Muscle layer of duodenum (tissue), 2 donors: Measurements from ENCODE around the gene RNH1.

ENCODE experiments used
- H3K27ac ChIP-seq: one replicate; pipeline ENCODE4 v1.7.0; 2013; ENCODE audit warnings: mild to moderate bottlenecking, low read length
- H3K27me3 ChIP-seq: one replicate; pipeline ENCODE4 v1.7.0; 2013; ENCODE audit warnings: low read depth, mild to moderate bottlenecking, control low read depth, low read length
- H3K36me3 ChIP-seq, 2 donors: one replicate each; pipeline ENCODE4 v1.7.0; 2013; ENCODE audit warnings: low read length in 2 of 2, control low read depth in 1 of 2, mild to moderate bottlenecking in 1 of 2; ENCODE audit not compliant: insufficient read depth in 2 of 2, control insufficient read depth in 1 of 2
- H3K4me1 ChIP-seq, 2 donors: one replicate each; pipeline ENCODE4 v1.7.0; 2013; ENCODE audit warnings: low read length in 2 of 2, mild to moderate bottlenecking in 2 of 2, control low read depth in 1 of 2, moderate library complexity in 1 of 2; ENCODE audit not compliant: insufficient read depth in 2 of 2, control insufficient read depth in 1 of 2
- H3K4me3 ChIP-seq, 2 donors: one replicate each; pipeline ENCODE4 v1.7.0; 2013; ENCODE audit warnings: low read length in 2 of 2, low read depth in 1 of 2, mild to moderate bottlenecking in 1 of 2
- H3K9me3 ChIP-seq, 2 donors: one replicate each; pipeline ENCODE4 v1.7.0; 2013; ENCODE audit warnings: low read length in 2 of 2, control low read depth in 1 of 2, mild to moderate bottlenecking in 1 of 2; ENCODE audit not compliant: control insufficient read depth in 1 of 2
- donor health status: healthy.

RNH1 gene

GRCh38 chr11:512761-513595 is 5.9 kb upstream of the RNH1 start:
- no peak overlapping the region for H3K27ac ChIP-seq
- H3K9me3 ChIP-seq = no peaks in the 10 kb centered on the region
- no peaks in the 10 kb centered on the region for H3K27me3 ChIP-seq
- H3K4me3 ChIP-seq = no peak overlapping the region
- peaks cover 0 to 2% of the 10 kb centered on the region in 2 donors for H3K4me1 ChIP-seq
- H3K36me3 ChIP-seq = peaks cover 4 to 6% of the 10 kb centered on the region in 2 donors

GRCh38 chr11:508956-509355 is 1.9 kb upstream of the RNH1 start:
- H3K4me1 ChIP-seq = peaks cover 3 to 21% of the 10 kb centered on the region in 2 donors
- H3K36me3 ChIP-seq = peaks cover 4 to 12% of the 10 kb centered on the region in 2 donors
- H3K27me3 ChIP-seq = no peaks in the 10 kb centered on the region
- H3K9me3 ChIP-seq = no peaks in the 10 kb centered on the region
- no peak overlapping the region for H3K4me3 ChIP-seq
- no peak overlapping the region for H3K27ac ChIP-seq

- H3K4me1 ChIP-seq = peaks cover 6 to 31% of the 10 kb centered on the region in 2 donors
- peaks cover 4 to 12% of the 10 kb centered on the region in 2 donors for H3K36me3 ChIP-seq
- H3K4me3 ChIP-seq = peak overlapping the region; percentile 46 to 83
- no peaks in the 10 kb centered on the region for H3K9me3 ChIP-seq
- H3K27me3 ChIP-seq = no peaks in the 10 kb centered on the region
- no peak overlapping the region for H3K27ac ChIP-seq
Measured at GRCh38 chr11:507727-508515, 879 bp upstream of the RNH1 start.

GRCh38 chr11:506238-506994 is 626 bp downstream of the RNH1 start:
- peaks cover 6 to 36% of the 10 kb centered on the region in 2 donors for H3K4me1 ChIP-seq
- peak overlapping the region; percentile 82 to 83 for H3K4me3 ChIP-seq
- H3K9me3 ChIP-seq = no peaks in the 10 kb centered on the region
- H3K27ac ChIP-seq = peak overlapping the region; percentile 100
- H3K36me3 ChIP-seq = peaks cover 4 to 13% of the 10 kb centered on the region in 2 donors
- H3K27me3 ChIP-seq = no peaks in the 10 kb centered on the region

- H3K36me3 ChIP-seq = peaks cover 8 to 25% of the 10 kb centered on the region in 2 donors
- peaks cover 6 to 36% of the 10 kb centered on the region in 2 donors for H3K4me1 ChIP-seq
- H3K9me3 ChIP-seq = no peaks in the 10 kb centered on the region
- no peaks in the 10 kb centered on the region for H3K27me3 ChIP-seq
- H3K27ac ChIP-seq = peak overlapping the region; percentile 36
- peak overlapping the region; percentile 56 to 83 for H3K4me3 ChIP-seq
Measured at GRCh38 chr11:504994-505344, 2.1 kb downstream of the RNH1 start.

GRCh38 chr11:504053-504993 is 2.7 kb downstream of the RNH1 start:
- Histone ChIP-seq H3K36me3 (peaks cover 8 to 28% of the 10 kb centered on the region in 2 donors), H3K4me3 (peak overlapping the region; percentile 56 to 83), H3K27me3 (no peaks in the 10 kb centered on the region), H3K9me3 (no peaks in the 10 kb centered on the region), H3K27ac (peak overlapping the region; percentile 56), H3K4me1 (peaks cover 6 to 36% of the 10 kb centered on the region in 2 donors)

- peaks cover 11 to 37% of the 10 kb centered on the region in 2 donors for H3K36me3 ChIP-seq
- peak overlapping the region; percentile 56 for H3K27ac ChIP-seq
- no peaks in the 10 kb centered on the region for H3K9me3 ChIP-seq
- H3K4me1 ChIP-seq = peaks cover 6 to 36% of the 10 kb centered on the region in 2 donors
- no peaks in the 10 kb centered on the region for H3K27me3 ChIP-seq
- H3K4me3 ChIP-seq = peak overlapping the region; percentile 56 to 83
Measured at GRCh38 chr11:503179-503981, 3.7 kb downstream of the RNH1 start.

- Histone ChIP-seq H3K4me3 (no peak overlapping the region), H3K36me3 (peaks cover 20 to 45% of the 10 kb centered on the region in 2 donors), H3K4me1 (peaks cover 6 to 29% of the 10 kb centered on the region in 2 donors), H3K27ac (no peak overlapping the region), H3K9me3 (no peaks in the 10 kb centered on the region), H3K27me3 (no peaks in the 10 kb centered on the region)
Measured at GRCh38 chr11:502288-503178, 4.5 kb downstream of the RNH1 start.

- H3K4me1 ChIP-seq = peaks cover 6 to 27% of the 10 kb centered on the region in 2 donors
- H3K27me3 ChIP-seq = no peaks in the 10 kb centered on the region
- no peak overlapping the region for H3K27ac ChIP-seq
- H3K4me3 ChIP-seq = no peak overlapping the region
- peaks cover 27 to 53% of the 10 kb centered on the region in 2 donors for H3K36me3 ChIP-seq
- H3K9me3 ChIP-seq = no peaks in the 10 kb centered on the region
Measured at GRCh38 chr11:501683-502287, 5.3 kb downstream of the RNH1 start.
